Liver (tissue), 9 donors: ENCODE measurements around the gene CDH13. TPM values are rescaled to one million over a fixed set of nuclear protein-coding genes. Genes with fewer than 3 reads are reported as not detected.

ENCODE experiments used
- DNase-seq: peaks from one replicate; pipeline ENCODE4 v3.0.0-alpha.2; 2017; ENCODE audit warnings: low spot score
- H3K27ac ChIP-seq, 2 donors: one replicate each; pipeline ENCODE4 v1.7.0; 2013; ENCODE audit warnings: inconsistent platforms in 2 of 2, low read length in 2 of 2, control low read depth in 1 of 2, low read depth in 1 of 2, mild to moderate bottlenecking in 1 of 2
- H3K27me3 ChIP-seq, 4 donors: one replicate each; pipeline versions ENCODE4 v1.6.1 to v1.7.0; 2013; ENCODE audit warnings: low read length in 3 of 4, inconsistent platforms in 1 of 4, mild to moderate bottlenecking in 1 of 4, moderate library complexity in 1 of 4; ENCODE audit not compliant: control insufficient read depth in 4 of 4, insufficient read depth in 4 of 4
- H3K36me3 ChIP-seq, 4 donors: one replicate each; pipeline versions ENCODE4 v1.6.1 to v1.7.0; 2013; ENCODE audit warnings: low read length in 3 of 4, mild to moderate bottlenecking in 3 of 4, low read depth in 1 of 4, moderate library complexity in 1 of 4; ENCODE audit not compliant: control insufficient read depth in 4 of 4, insufficient read depth in 3 of 4
- H3K4me1 ChIP-seq, 4 donors: one replicate each; pipeline versions ENCODE4 v1.6.1 to v1.7.0; 2013; ENCODE audit warnings: low read length in 3 of 4, mild to moderate bottlenecking in 3 of 4, moderate library complexity in 1 of 4; ENCODE audit not compliant: control insufficient read depth in 4 of 4, insufficient read depth in 4 of 4
- H3K4me3 ChIP-seq, 3 donors: one replicate each; pipeline versions ENCODE4 v1.6.1 to v1.7.0; 2013; ENCODE audit warnings: low read length in 3 of 3, control low read depth in 1 of 3, low read depth in 1 of 3, mild to moderate bottlenecking in 1 of 3
- H3K9ac ChIP-seq, 2 donors: one replicate each; pipeline ENCODE4 v1.7.0; 2013; ENCODE audit warnings: low read length in 2 of 2, mild to moderate bottlenecking in 2 of 2, moderate library complexity in 2 of 2, control low read depth in 1 of 2, low read depth in 1 of 2
- H3K9me3 ChIP-seq, 4 donors: one replicate each; pipeline versions ENCODE4 v1.6.1 to v1.7.0; 2013; ENCODE audit warnings: low read length in 3 of 4; ENCODE audit not compliant: control insufficient read depth in 4 of 4
- ATF3 ChIP-seq: IDR thresholded peaks from 2 replicates; pipeline ENCODE4 v1.6.1; 2016; ENCODE audit warnings: antibody characterized with exemption
- EGR1 ChIP-seq, 2 donors: IDR thresholded peaks; 2 replicates each; pipeline ENCODE4 v1.6.1; 2016 to 2018; ENCODE audit warnings: antibody characterized with exemption in 2 of 2, low read depth in 2 of 2
- FOXA1 ChIP-seq: IDR thresholded peaks from 2 replicates; pipeline ENCODE4 v1.6.1; 2016; ENCODE audit warnings: antibody characterized with exemption
- FOXA2 ChIP-seq: IDR thresholded peaks from 2 replicates; pipeline ENCODE4 v1.6.1; 2016; ENCODE audit warnings: antibody characterized with exemption
- GABPA ChIP-seq, 2 donors: IDR thresholded peaks in 1 of 2; conservative IDR thresholded peaks in 1 of 2; 2 replicates each; pipeline ENCODE4 v1.6.1; 2016; ENCODE audit warnings: antibody characterized with exemption in 2 of 2, mild to moderate bottlenecking in 1 of 2, moderate library complexity in 1 of 2
- HNF4A ChIP-seq, 2 donors: conservative IDR thresholded peaks; 2 replicates each; pipeline ENCODE4 v1.6.1; 2016; ENCODE audit warnings: antibody characterized with exemption in 2 of 2, mild to moderate bottlenecking in 2 of 2
- HNF4G ChIP-seq: IDR thresholded peaks from 2 replicates; pipeline ENCODE4 v1.6.1; 2016; ENCODE audit warnings: antibody characterized with exemption
- JUND ChIP-seq, 2 donors: IDR thresholded peaks; 2 replicates each; pipeline ENCODE4 v1.6.1; 2016; ENCODE audit warnings: antibody characterized with exemption in 2 of 2
- MAX ChIP-seq: IDR thresholded peaks from 2 replicates; pipeline ENCODE4 v1.6.1; 2016; ENCODE audit warnings: antibody characterized with exemption
- NR2F2 ChIP-seq: IDR thresholded peaks from 2 replicates; pipeline ENCODE4 v1.6.1; 2016; ENCODE audit warnings: antibody characterized with exemption
- RAD21 ChIP-seq, 2 donors: IDR thresholded peaks; 2 replicates each; pipeline ENCODE4 v1.6.1; 2016; ENCODE audit warnings: antibody characterized with exemption in 2 of 2, mild to moderate bottlenecking in 2 of 2
- REST ChIP-seq: IDR thresholded peaks from 2 replicates; pipeline ENCODE4 v1.6.1; 2016; ENCODE audit warnings: antibody characterized with exemption, mild to moderate bottlenecking
- RXRA ChIP-seq, 2 donors: IDR thresholded peaks; 2 replicates each; pipeline ENCODE4 v1.6.1; 2017 to 2018; ENCODE audit warnings: antibody characterized with exemption in 2 of 2, mild to moderate bottlenecking in 1 of 2
- SP1 ChIP-seq: IDR thresholded peaks from 2 replicates; pipeline ENCODE4 v1.6.1; 2018; ENCODE audit warnings: antibody characterized with exemption, mild to moderate bottlenecking
- TAF1 ChIP-seq: conservative IDR thresholded peaks from 2 replicates; pipeline ENCODE4 v1.6.1; 2016; ENCODE audit warnings: antibody characterized with exemption, mild to moderate bottlenecking
- YY1 ChIP-seq: IDR thresholded peaks from 2 replicates; pipeline ENCODE4 v1.6.1; 2016; ENCODE audit warnings: antibody characterized with exemption, mild to moderate bottlenecking
- ZBTB33 ChIP-seq: IDR thresholded peaks from 2 replicates; pipeline ENCODE4 v1.6.1; 2016; ENCODE audit warnings: antibody characterized with exemption
- WGBS: extraction: QIAGEN DNeasy Blood & Tissue Kit; methylation state at CpG from one replicate; pipeline ENCODE4 v1.1.7; 2013; 5-methylcytosine and 5-hydroxymethylcytosine counted together
- polyA plus RNA-seq, 2 donors: library from polyadenylated mRNA; stranded (reverse) in 1 of 2; unstranded in 1 of 2; fragments of 200-250 nt in 1 of 2; fragments of >200 nt in 1 of 2; fragmentation: Nextera tagmentation in 1 of 2; extraction: Ambion mirVana in 1 of 2; gene quantifications; one replicate each; pipeline versions ENCODE4 v1.2.1 to v1.2.3, GENCODE V29; 2013 to 2015
- total RNA-seq, 2 donors: library from RNA; depleted of rRNA; stranded (reverse); fragments of >200 nt; gene quantifications; one replicate each; pipeline ENCODE4 v1.2.3, GENCODE V29; 2014
- TF ChIP-seq, protein P1 (sequence below): fragments of 150-350 bp; IDR thresholded peaks from 2 replicates; pipeline ENCODE4 v1.5.1; 2017; ENCODE audit warnings: improper control_type of control experiment, low read depth, low read length; ENCODE audit not compliant: missing input control
- donor health status: healthy.
- donor health status: healthy.
- donor health status: healthy.
- donor health status: healthy.
- donor health status: healthy.

CDH13 gene
- total and polyA plus RNA-seq, 4 donors: 0.21 to 1.5 (median 0.58) TPM

- no peaks in the 10 kb centered on the region for H3K36me3 ChIP-seq
- H3K9me3 ChIP-seq: no peaks in the 10 kb centered on the region
- no peak overlapping the region for H3K4me3 ChIP-seq
- no peak for DNase-seq
- TF ChIP-seq RXRA (IDR thresholded peaks at IDR 0.05) (no peak), REST (no peak), ATF3 (no peak), TAF1 (no peak), FOXA1 (no peak), FOXA2 (no peak), ZBTB33 (no peak), GABPA (IDR thresholded peaks at IDR 0.05 in 1 of 2, conservative IDR thresholded peaks at IDR 0.05 in 1 of 2) (no peak), HNF4A (conservative IDR thresholded peaks at IDR 0.05) (no peak), SP1 (no peak), JUND (IDR thresholded peaks at IDR 0.05) (no peak), HNF4G (no peak), RAD21 (IDR thresholded peaks at IDR 0.05) (no peak), MAX (no peak)
- TF ChIP-seq, protein P1, sequence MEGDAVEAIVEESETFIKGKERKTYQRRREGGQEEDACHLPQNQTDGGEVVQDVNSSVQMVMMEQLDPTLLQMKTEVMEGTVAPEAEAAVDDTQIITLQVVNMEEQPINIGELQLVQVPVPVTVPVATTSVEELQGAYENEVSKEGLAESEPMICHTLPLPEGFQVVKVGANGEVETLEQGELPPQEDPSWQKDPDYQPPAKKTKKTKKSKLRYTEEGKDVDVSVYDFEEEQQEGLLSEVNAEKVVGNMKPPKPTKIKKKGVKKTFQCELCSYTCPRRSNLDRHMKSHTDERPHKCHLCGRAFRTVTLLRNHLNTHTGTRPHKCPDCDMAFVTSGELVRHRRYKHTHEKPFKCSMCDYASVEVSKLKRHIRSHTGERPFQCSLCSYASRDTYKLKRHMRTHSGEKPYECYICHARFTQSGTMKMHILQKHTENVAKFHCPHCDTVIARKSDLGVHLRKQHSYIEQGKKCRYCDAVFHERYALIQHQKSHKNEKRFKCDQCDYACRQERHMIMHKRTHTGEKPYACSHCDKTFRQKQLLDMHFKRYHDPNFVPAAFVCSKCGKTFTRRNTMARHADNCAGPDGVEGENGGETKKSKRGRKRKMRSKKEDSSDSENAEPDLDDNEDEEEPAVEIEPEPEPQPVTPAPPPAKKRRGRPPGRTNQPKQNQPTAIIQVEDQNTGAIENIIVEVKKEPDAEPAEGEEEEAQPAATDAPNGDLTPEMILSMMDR: no peak
- no peak overlapping the region for H3K27ac ChIP-seq
- H3K9ac ChIP-seq: no peak overlapping the region
- H3K4me1 ChIP-seq: no peaks in the 10 kb centered on the region
- H3K27me3 ChIP-seq: no peaks in the 10 kb centered on the region
- WGBS: 70% methylated on average over 1 of the region's 1 CpG
These were observed 146.2 kb downstream of the CDH13 start for GRCh38 chr16:82773018-82773417.

GRCh38 chr16:82776470-82777146 is 149.8 kb downstream of the CDH13 start:
- no peaks in the 10 kb centered on the region for H3K9me3 ChIP-seq

More at GRCh38 chr16:82776470-82777146, 149.8 kb downstream of the CDH13 start:
- no peaks in the 10 kb centered on the region for H3K4me1 ChIP-seq
- peaks cover 0 to 3% (median 0%) of the 10 kb centered on the region in 4 donors for H3K27me3 ChIP-seq
- H3K27ac ChIP-seq: no peak overlapping the region
- no peaks in the 10 kb centered on the region for H3K36me3 ChIP-seq
- no peak overlapping the region for H3K4me3 ChIP-seq
- TF ChIP-seq ZBTB33 (no peak), HNF4A (conservative IDR thresholded peaks at IDR 0.05) (no peak), FOXA2 (no peak), NR2F2 (no peak), TAF1 (no peak), RXRA (IDR thresholded peaks at IDR 0.05) (no peak), ATF3 (no peak), GABPA (IDR thresholded peaks at IDR 0.05 in 1 of 2, conservative IDR thresholded peaks at IDR 0.05 in 1 of 2) (no peak), RAD21 (IDR thresholded peaks at IDR 0.05) (no peak), SP1 (no peak), JUND (IDR thresholded peaks at IDR 0.05) (no peak), HNF4G (no peak), FOXA1 (no peak), YY1 (no peak), EGR1 (IDR thresholded peaks at IDR 0.05; ENCODE audit: low read depth in 2 of 2) (no peak)
- TF ChIP-seq, protein P1: no peak
- DNase-seq: no peak
- H3K9ac ChIP-seq: no peak overlapping the region
- 75% methylated on average over 5 of the region's 5 CpGs for WGBS
